Hepatocyte (in vitro differentiated cells): ENCODE data around the gene PYROXD2.

Source experiments
- EZH2 ChIP-seq: fragments of 200-600 bp; sonication (generic); IDR thresholded peaks from 2 replicates; pipeline ENCODE4 v1.6.1; 2016; ENCODE audit warnings: antibody characterized with exemption, mild to moderate bottlenecking, borderline replicate concordance
- EZH2phosphoT487 ChIP-seq: fragments of 200-600 bp; sonication (generic); IDR thresholded peaks from one replicate; pipeline ENCODE4 v1.6.1; 2018; ENCODE audit warnings: antibody characterized with exemption, mild to moderate bottlenecking, low read depth, moderate library complexity; ENCODE audit not compliant: unreplicated experiment, severe bottlenecking
- TF ChIP-seq, protein P1 (sequence below): fragments of 200-600 bp; sonication (generic); IDR thresholded peaks from 2 replicates; pipeline ENCODE4 v1.5.1; 2016; ENCODE audit warnings: antibody characterized with exemption, mild to moderate bottlenecking; ENCODE audit not compliant: poor library complexity

DNA sequence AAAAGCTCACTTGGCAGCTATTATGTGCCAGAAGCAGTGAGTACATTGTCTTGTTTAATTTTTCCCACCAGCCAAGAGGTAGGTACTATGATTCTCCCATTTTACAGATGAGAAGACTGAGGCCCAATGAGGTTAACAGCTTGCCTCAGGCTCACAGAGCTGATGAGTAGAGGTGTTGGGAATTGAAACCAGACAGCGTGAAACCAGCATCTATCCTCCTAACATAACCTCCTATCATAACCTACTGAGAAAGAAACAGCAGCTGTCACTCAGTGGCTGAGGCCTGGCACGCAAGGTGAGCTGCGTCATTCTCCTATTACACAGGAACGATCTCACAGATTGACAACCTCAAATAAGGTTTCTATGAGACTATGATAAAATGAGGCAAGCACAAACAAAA, 6.2 kb downstream of the PYROXD2 start:
- TF ChIP-seq, protein P1, sequence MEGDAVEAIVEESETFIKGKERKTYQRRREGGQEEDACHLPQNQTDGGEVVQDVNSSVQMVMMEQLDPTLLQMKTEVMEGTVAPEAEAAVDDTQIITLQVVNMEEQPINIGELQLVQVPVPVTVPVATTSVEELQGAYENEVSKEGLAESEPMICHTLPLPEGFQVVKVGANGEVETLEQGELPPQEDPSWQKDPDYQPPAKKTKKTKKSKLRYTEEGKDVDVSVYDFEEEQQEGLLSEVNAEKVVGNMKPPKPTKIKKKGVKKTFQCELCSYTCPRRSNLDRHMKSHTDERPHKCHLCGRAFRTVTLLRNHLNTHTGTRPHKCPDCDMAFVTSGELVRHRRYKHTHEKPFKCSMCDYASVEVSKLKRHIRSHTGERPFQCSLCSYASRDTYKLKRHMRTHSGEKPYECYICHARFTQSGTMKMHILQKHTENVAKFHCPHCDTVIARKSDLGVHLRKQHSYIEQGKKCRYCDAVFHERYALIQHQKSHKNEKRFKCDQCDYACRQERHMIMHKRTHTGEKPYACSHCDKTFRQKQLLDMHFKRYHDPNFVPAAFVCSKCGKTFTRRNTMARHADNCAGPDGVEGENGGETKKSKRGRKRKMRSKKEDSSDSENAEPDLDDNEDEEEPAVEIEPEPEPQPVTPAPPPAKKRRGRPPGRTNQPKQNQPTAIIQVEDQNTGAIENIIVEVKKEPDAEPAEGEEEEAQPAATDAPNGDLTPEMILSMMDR: no peak
- no peak for TF ChIP-seq EZH2
- no peak for TF ChIP-seq EZH2phosphoT487
